Measurements from ENCODE around the gene GRHPR.

GRCh38 chr9:37437621-37438020 is 15.1 kb downstream of the GRHPR start:
- TF ChIP-seq POLR2A (IDR thresholded peaks at IDR 0.05; ENCODE audit: extremely low read depth, insufficient read length): no peak
- TF ChIP-seq CTCF (IDR thresholded peaks at IDR 0.05; ENCODE audit: low read depth, low read length): no peak
- no peak for TF ChIP-seq MAX (IDR thresholded peaks at IDR 0.05; ENCODE audit: low read depth, low read length)
